Liver (tissue), 9 donors: ENCODE measurements around the gene SAMD8. TPM values are rescaled to one million over a fixed set of nuclear protein-coding genes. Genes with fewer than 3 reads are reported as not detected.

Experiments
- DNase-seq: peaks from one replicate; pipeline ENCODE4 v3.0.0-alpha.2; 2017; ENCODE audit warnings: low spot score
- H3K27ac ChIP-seq, 2 donors: one replicate each; pipeline ENCODE4 v1.7.0; 2013; ENCODE audit warnings: inconsistent platforms in 2 of 2, low read length in 2 of 2, control low read depth in 1 of 2, low read depth in 1 of 2, mild to moderate bottlenecking in 1 of 2
- H3K27me3 ChIP-seq, 4 donors: one replicate each; pipeline versions ENCODE4 v1.6.1 to v1.7.0; 2013; ENCODE audit warnings: low read length in 3 of 4, inconsistent platforms in 1 of 4, mild to moderate bottlenecking in 1 of 4, moderate library complexity in 1 of 4; ENCODE audit not compliant: control insufficient read depth in 4 of 4, insufficient read depth in 4 of 4
- H3K36me3 ChIP-seq, 4 donors: one replicate each; pipeline versions ENCODE4 v1.6.1 to v1.7.0; 2013; ENCODE audit warnings: low read length in 3 of 4, mild to moderate bottlenecking in 3 of 4, low read depth in 1 of 4, moderate library complexity in 1 of 4; ENCODE audit not compliant: control insufficient read depth in 4 of 4, insufficient read depth in 3 of 4
- H3K4me1 ChIP-seq, 4 donors: one replicate each; pipeline versions ENCODE4 v1.6.1 to v1.7.0; 2013; ENCODE audit warnings: low read length in 3 of 4, mild to moderate bottlenecking in 3 of 4, moderate library complexity in 1 of 4; ENCODE audit not compliant: control insufficient read depth in 4 of 4, insufficient read depth in 4 of 4
- H3K4me3 ChIP-seq, 3 donors: one replicate each; pipeline versions ENCODE4 v1.6.1 to v1.7.0; 2013; ENCODE audit warnings: low read length in 3 of 3, control low read depth in 1 of 3, low read depth in 1 of 3, mild to moderate bottlenecking in 1 of 3
- H3K9ac ChIP-seq, 2 donors: one replicate each; pipeline ENCODE4 v1.7.0; 2013; ENCODE audit warnings: low read length in 2 of 2, mild to moderate bottlenecking in 2 of 2, moderate library complexity in 2 of 2, control low read depth in 1 of 2, low read depth in 1 of 2
- H3K9me3 ChIP-seq, 4 donors: one replicate each; pipeline versions ENCODE4 v1.6.1 to v1.7.0; 2013; ENCODE audit warnings: low read length in 3 of 4; ENCODE audit not compliant: control insufficient read depth in 4 of 4
- CTCF ChIP-seq: fragments of 150-350 bp; IDR thresholded peaks from 2 replicates; pipeline ENCODE4 v1.5.1; 2017; ENCODE audit warnings: improper control_type of control experiment, low read depth, low read length; ENCODE audit not compliant: missing input control
- EGR1 ChIP-seq, 2 donors: IDR thresholded peaks; 2 replicates each; pipeline ENCODE4 v1.6.1; 2016 to 2018; ENCODE audit warnings: antibody characterized with exemption in 2 of 2, low read depth in 2 of 2
- FOXA1 ChIP-seq: IDR thresholded peaks from 2 replicates; pipeline ENCODE4 v1.6.1; 2016; ENCODE audit warnings: antibody characterized with exemption
- FOXA2 ChIP-seq: IDR thresholded peaks from 2 replicates; pipeline ENCODE4 v1.6.1; 2016; ENCODE audit warnings: antibody characterized with exemption
- GABPA ChIP-seq, 2 donors: IDR thresholded peaks in 1 of 2; conservative IDR thresholded peaks in 1 of 2; 2 replicates each; pipeline ENCODE4 v1.6.1; 2016; ENCODE audit warnings: antibody characterized with exemption in 2 of 2, mild to moderate bottlenecking in 1 of 2, moderate library complexity in 1 of 2
- HNF4A ChIP-seq, 2 donors: conservative IDR thresholded peaks; 2 replicates each; pipeline ENCODE4 v1.6.1; 2016; ENCODE audit warnings: antibody characterized with exemption in 2 of 2, mild to moderate bottlenecking in 2 of 2
- HNF4G ChIP-seq: IDR thresholded peaks from 2 replicates; pipeline ENCODE4 v1.6.1; 2016; ENCODE audit warnings: antibody characterized with exemption
- JUND ChIP-seq, 2 donors: IDR thresholded peaks; 2 replicates each; pipeline ENCODE4 v1.6.1; 2016; ENCODE audit warnings: antibody characterized with exemption in 2 of 2
- MAX ChIP-seq: IDR thresholded peaks from 2 replicates; pipeline ENCODE4 v1.6.1; 2016; ENCODE audit warnings: antibody characterized with exemption
- NR2F2 ChIP-seq: IDR thresholded peaks from 2 replicates; pipeline ENCODE4 v1.6.1; 2016; ENCODE audit warnings: antibody characterized with exemption
- RXRA ChIP-seq, 2 donors: IDR thresholded peaks; 2 replicates each; pipeline ENCODE4 v1.6.1; 2017 to 2018; ENCODE audit warnings: antibody characterized with exemption in 2 of 2, mild to moderate bottlenecking in 1 of 2
- SP1 ChIP-seq: IDR thresholded peaks from 2 replicates; pipeline ENCODE4 v1.6.1; 2018; ENCODE audit warnings: antibody characterized with exemption, mild to moderate bottlenecking
- TAF1 ChIP-seq: conservative IDR thresholded peaks from 2 replicates; pipeline ENCODE4 v1.6.1; 2016; ENCODE audit warnings: antibody characterized with exemption, mild to moderate bottlenecking
- YY1 ChIP-seq: IDR thresholded peaks from 2 replicates; pipeline ENCODE4 v1.6.1; 2016; ENCODE audit warnings: antibody characterized with exemption, mild to moderate bottlenecking
- WGBS: extraction: QIAGEN DNeasy Blood & Tissue Kit; methylation state at CpG from one replicate; pipeline ENCODE4 v1.1.7; 2013; 5-methylcytosine and 5-hydroxymethylcytosine counted together
- polyA plus RNA-seq, 2 donors: library from polyadenylated mRNA; stranded (reverse) in 1 of 2; unstranded in 1 of 2; fragments of 200-250 nt in 1 of 2; fragments of >200 nt in 1 of 2; fragmentation: Nextera tagmentation in 1 of 2; extraction: Ambion mirVana in 1 of 2; gene quantifications; one replicate each; pipeline versions ENCODE4 v1.2.1 to v1.2.3, GENCODE V29; 2013 to 2015
- total RNA-seq, 2 donors: library from RNA; depleted of rRNA; stranded (reverse); fragments of >200 nt; gene quantifications; one replicate each; pipeline ENCODE4 v1.2.3, GENCODE V29; 2014
- TF ChIP-seq, protein P1 (sequence below): IDR thresholded peaks from 2 replicates; pipeline ENCODE4 v1.6.1; 2016; ENCODE audit warnings: antibody characterized with exemption
- TF ChIP-seq, protein P2 (sequence below): IDR thresholded peaks from 2 replicates; pipeline ENCODE4 v1.6.1; 2016; ENCODE audit warnings: antibody characterized with exemption
- donor health status: healthy.
- donor health status: healthy.
- donor health status: healthy.
- donor health status: healthy.
- donor health status: healthy.

SAMD8 gene
- total and polyA plus RNA-seq, 4 donors, result 2.8 to 10.3 (median 4.1) TPM

DNA sequence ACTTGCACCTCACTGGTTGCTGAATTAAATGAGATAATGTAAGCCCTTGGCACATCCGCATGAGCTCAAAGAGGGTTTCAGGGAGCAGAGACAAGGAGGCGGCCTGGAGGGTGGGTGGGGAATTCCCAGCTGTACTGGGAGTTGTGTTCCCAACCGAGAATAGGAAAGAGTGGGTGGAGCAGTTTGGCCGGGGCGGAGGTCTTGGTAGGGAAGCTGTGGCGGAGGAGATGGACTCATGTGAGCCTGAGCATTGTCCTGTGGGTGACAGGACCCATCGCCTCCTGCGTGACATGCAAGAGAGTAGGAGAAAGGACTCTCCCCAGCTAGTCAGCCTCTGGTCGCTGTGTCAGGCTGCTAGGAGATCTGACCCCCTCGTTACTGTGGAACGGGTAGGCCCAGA, 41.0 kb upstream of the SAMD8 start:
- Histone ChIP-seq H3K27me3 (no peaks in the 10 kb centered on the region), H3K4me1 (no peaks in the 10 kb centered on the region), H3K27ac (no peak overlapping the region), H3K9ac (no peak overlapping the region), H3K4me3 (no peak overlapping the region), H3K9me3 (no peaks in the 10 kb centered on the region), H3K36me3 (no peaks in the 10 kb centered on the region)
- no peak for DNase-seq
- no peak for TF ChIP-seq HNF4A (conservative IDR thresholded peaks at IDR 0.05)
- no peak for TF ChIP-seq NR2F2
- no peak for TF ChIP-seq GABPA (IDR thresholded peaks at IDR 0.05 in 1 of 2, conservative IDR thresholded peaks at IDR 0.05 in 1 of 2)
- TF ChIP-seq RXRA (IDR thresholded peaks at IDR 0.05), result no peak
- TF ChIP-seq CTCF, result no peak
- TF ChIP-seq MAX, result no peak
- no peak for TF ChIP-seq TAF1
- TF ChIP-seq HNF4G, result no peak
- TF ChIP-seq, protein P1, sequence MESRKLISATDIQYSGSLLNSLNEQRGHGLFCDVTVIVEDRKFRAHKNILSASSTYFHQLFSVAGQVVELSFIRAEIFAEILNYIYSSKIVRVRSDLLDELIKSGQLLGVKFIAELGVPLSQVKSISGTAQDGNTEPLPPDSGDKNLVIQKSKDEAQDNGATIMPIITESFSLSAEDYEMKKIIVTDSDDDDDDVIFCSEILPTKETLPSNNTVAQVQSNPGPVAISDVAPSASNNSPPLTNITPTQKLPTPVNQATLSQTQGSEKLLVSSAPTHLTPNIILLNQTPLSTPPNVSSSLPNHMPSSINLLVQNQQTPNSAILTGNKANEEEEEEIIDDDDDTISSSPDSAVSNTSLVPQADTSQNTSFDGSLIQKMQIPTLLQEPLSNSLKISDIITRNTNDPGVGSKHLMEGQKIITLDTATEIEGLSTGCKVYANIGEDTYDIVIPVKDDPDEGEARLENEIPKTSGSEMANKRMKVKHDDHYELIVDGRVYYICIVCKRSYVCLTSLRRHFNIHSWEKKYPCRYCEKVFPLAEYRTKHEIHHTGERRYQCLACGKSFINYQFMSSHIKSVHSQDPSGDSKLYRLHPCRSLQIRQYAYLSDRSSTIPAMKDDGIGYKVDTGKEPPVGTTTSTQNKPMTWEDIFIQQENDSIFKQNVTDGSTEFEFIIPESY, result no peak
- TF ChIP-seq, protein P2, sequence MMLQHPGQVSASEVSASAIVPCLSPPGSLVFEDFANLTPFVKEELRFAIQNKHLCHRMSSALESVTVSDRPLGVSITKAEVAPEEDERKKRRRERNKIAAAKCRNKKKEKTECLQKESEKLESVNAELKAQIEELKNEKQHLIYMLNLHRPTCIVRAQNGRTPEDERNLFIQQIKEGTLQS, result no peak
- no peak for TF ChIP-seq FOXA2
- WGBS, result 87% methylated on average over 11 of the region's 11 CpGs

GRCh38 chr10:75070961-75071428, 40.5 kb upstream of the SAMD8 start:
- Histone ChIP-seq H3K9me3 (no peaks in the 10 kb centered on the region), H3K4me3 (no peak overlapping the region), H3K4me1 (no peaks in the 10 kb centered on the region), H3K9ac (no peak overlapping the region), H3K36me3 (no peaks in the 10 kb centered on the region), H3K27ac (no peak overlapping the region), H3K27me3 (no peaks in the 10 kb centered on the region)
- WGBS, result 76% methylated on average over 7 of the region's 7 CpGs
- TF ChIP-seq GABPA (IDR thresholded peaks at IDR 0.05 in 1 of 2, conservative IDR thresholded peaks at IDR 0.05 in 1 of 2) (no peak), RXRA (IDR thresholded peaks at IDR 0.05) (no peak), SP1 (no peak), MAX (no peak), TAF1 (no peak), HNF4A (conservative IDR thresholded peaks at IDR 0.05) (no peak), YY1 (no peak), NR2F2 (no peak), CTCF (no peak), HNF4G (no peak), JUND (IDR thresholded peaks at IDR 0.05) (no peak), FOXA1 (no peak), EGR1 (IDR thresholded peaks at IDR 0.05; ENCODE audit: low read depth in 2 of 2) (no peak), FOXA2 (no peak)
- TF ChIP-seq, protein P2, result no peak
- TF ChIP-seq, protein P1, result no peak
- DNase-seq, result no peak
